Astrocyte (in vitro differentiated cells and primary cell): ENCODE measurements around the gene GIMAP6. TPM values are rescaled to one million over a fixed set of nuclear protein-coding genes. Genes with fewer than 3 reads are reported as not detected.

ENCODE experiments used
- DNase-seq: peaks from one replicate; pipeline ENCODE4 v3.0.0-alpha.2; 2010; ENCODE audit warnings: low read depth
- FAIRE-seq: peaks from 2 replicates; lab custom pipeline; 2011; peaks lifted over from hg19 to GRCh38; lab: Jason Lieb, UNC
- H2AFZ ChIP-seq: 2 replicates; pipeline ENCODE4 v1.6.0; 2012; ENCODE audit warnings: low read depth, low read length, inconsistent platforms
- H3K27ac ChIP-seq: 2 replicates; pipeline ENCODE4 v1.5.1; 2011; ENCODE audit warnings: low read depth, low read length, inconsistent platforms
- H3K27me3 ChIP-seq: 2 replicates; pipeline ENCODE4 v1.6.0; 2011; ENCODE audit warnings: low read length, inconsistent platforms; ENCODE audit not compliant: insufficient read depth
- H3K36me3 ChIP-seq: 2 replicates; pipeline ENCODE4 v1.5.1; 2011; ENCODE audit warnings: low read length, inconsistent platforms; ENCODE audit not compliant: insufficient read depth
- H3K4me1 ChIP-seq: 2 replicates; pipeline ENCODE4 v1.5.1; 2011; ENCODE audit warnings: low read length, inconsistent platforms; ENCODE audit not compliant: insufficient read depth
- H3K4me2 ChIP-seq: 2 replicates; pipeline ENCODE4 v1.6.0; 2012; ENCODE audit warnings: low read length, inconsistent platforms
- H3K4me3 ChIP-seq: 2 replicates; pipeline ENCODE4 v1.5.1; 2011; ENCODE audit warnings: low read depth, mild to moderate bottlenecking, low read length, inconsistent platforms; ENCODE audit not compliant: insufficient read depth
- H3K79me2 ChIP-seq: 2 replicates; pipeline ENCODE4 v1.6.0; 2012; ENCODE audit warnings: mild to moderate bottlenecking, low read length, inconsistent platforms; ENCODE audit not compliant: insufficient read depth
- H3K9ac ChIP-seq: 2 replicates; pipeline ENCODE4 v1.6.0; 2012; ENCODE audit warnings: mild to moderate bottlenecking, low read length, inconsistent platforms
- H3K9me3 ChIP-seq: 2 replicates; pipeline ENCODE4 v1.5.1; 2012; ENCODE audit warnings: low read depth, mild to moderate bottlenecking, low read length, inconsistent platforms; ENCODE audit not compliant: insufficient read depth
- H4K20me1 ChIP-seq: 2 replicates; pipeline ENCODE4 v1.6.0; 2012; ENCODE audit warnings: low read length, inconsistent platforms; ENCODE audit not compliant: insufficient read depth
- H3K27ac Mint-ChIP-seq: one replicate; pipeline ENCODE4 v1.8.0; 2021; ENCODE audit warnings: mild to moderate bottlenecking, mixed read lengths; ENCODE audit not compliant: unreplicated experiment
- H3K27me3 Mint-ChIP-seq: one replicate; pipeline ENCODE4 v1.8.0; 2021; ENCODE audit warnings: low read depth, mixed read lengths; ENCODE audit not compliant: unreplicated experiment
- H3K36me3 Mint-ChIP-seq: one replicate; pipeline ENCODE4 v1.8.0; 2021; ENCODE audit warnings: low read depth, mixed read lengths; ENCODE audit not compliant: unreplicated experiment
- H3K4me1 Mint-ChIP-seq: one replicate; pipeline ENCODE4 v1.8.0; 2021; ENCODE audit warnings: low read depth, mixed read lengths; ENCODE audit not compliant: unreplicated experiment
- H3K4me3 Mint-ChIP-seq: one replicate; pipeline ENCODE4 v1.8.0; 2021; ENCODE audit warnings: mild to moderate bottlenecking, moderate library complexity, mixed read lengths; ENCODE audit not compliant: unreplicated experiment
- H3K9me3 Mint-ChIP-seq: one replicate; pipeline ENCODE4 v1.8.0; 2021; ENCODE audit warnings: mild to moderate bottlenecking, mixed read lengths; ENCODE audit not compliant: unreplicated experiment
- CTCF ChIP-seq: IDR thresholded peaks from 2 replicates; pipeline ENCODE4 v1.5.1; 2011; ENCODE audit warnings: low read depth, mild to moderate bottlenecking, inconsistent platforms, low read length, moderate library complexity; ENCODE audit not compliant: insufficient read depth
- EZH2 ChIP-seq: IDR thresholded peaks from 2 replicates; pipeline ENCODE4 v1.6.1; 2012; ENCODE audit warnings: mild to moderate bottlenecking, low read length, inconsistent platforms; ENCODE audit not compliant: insufficient read depth
- total RNA-seq: library from RNA; stranded (reverse); gene quantifications from 2 replicates; pipeline ENCODE4 v1.2.1, GENCODE V29; 2021

GIMAP6 gene
- total RNA-seq, 1 donor from 2014 or later: not detected

GRCh38 chr7:150660939-150661613, 28.9 kb upstream of the GIMAP6 start:
- Mint-ChIP-seq H3K36me3 (no peaks in the 10 kb centered on the region), H3K4me3 (no peak overlapping the region), H3K4me1 (no peaks in the 10 kb centered on the region), H3K27me3 (peaks cover 8% of the 10 kb centered on the region), H3K9me3 (peaks cover 4% of the 10 kb centered on the region), H3K27ac (no peak overlapping the region)
- no peak overlapping the region for H2AFZ ChIP-seq
- H3K4me1 ChIP-seq: no peaks in the 10 kb centered on the region
- H3K9ac ChIP-seq: no peak overlapping the region
- DNase-seq (no peak), FAIRE-seq (no peak)
- H3K4me3 ChIP-seq: no peak overlapping the region
- no peak overlapping the region for H3K27ac ChIP-seq
- no peaks in the 10 kb centered on the region for H4K20me1 ChIP-seq
- TF ChIP-seq EZH2 (no peak), CTCF (no peak)
- H3K79me2 ChIP-seq: no peaks in the 10 kb centered on the region
- H3K4me2 ChIP-seq: no peak overlapping the region
- no peaks in the 10 kb centered on the region for H3K36me3 ChIP-seq
- H3K27me3 ChIP-seq: no peaks in the 10 kb centered on the region
- H3K9me3 ChIP-seq: no peaks in the 10 kb centered on the region

- H2AFZ ChIP-seq: no peak overlapping the region
Observed at GRCh38 chr7:150657526-150657925, 25.3 kb upstream of the GIMAP6 start.

More at GRCh38 chr7:150657526-150657925, 25.3 kb upstream of the GIMAP6 start:
- H3K27ac ChIP-seq: no peak overlapping the region
- H3K9me3 Mint-ChIP-seq: peaks cover 3% of the 10 kb centered on the region
- no peaks in the 10 kb centered on the region for H3K27me3 Mint-ChIP-seq
- no peaks in the 10 kb centered on the region for H3K9me3 ChIP-seq
- TF ChIP-seq CTCF (no peak), EZH2 (no peak)
- no peaks in the 10 kb centered on the region for H3K79me2 ChIP-seq
- FAIRE-seq (no peak), DNase-seq (no peak)
- no peaks in the 10 kb centered on the region for H4K20me1 ChIP-seq
- H3K4me1 ChIP-seq: no peaks in the 10 kb centered on the region
- no peak overlapping the region for H3K4me3 ChIP-seq
- H3K27ac Mint-ChIP-seq: no peak overlapping the region
- H3K36me3 ChIP-seq: no peaks in the 10 kb centered on the region
- no peaks in the 10 kb centered on the region for H3K4me1 Mint-ChIP-seq
- H3K9ac ChIP-seq: no peak overlapping the region
- H3K4me2 ChIP-seq: no peak overlapping the region
- H3K36me3 Mint-ChIP-seq: no peaks in the 10 kb centered on the region
- no peaks in the 10 kb centered on the region for H3K27me3 ChIP-seq
- H3K4me3 Mint-ChIP-seq: no peak overlapping the region
